Measurements from ENCODE around the gene AVPR2. TPM values are rescaled to one million over a fixed set of nuclear protein-coding genes. Genes with fewer than 3 reads are reported as not detected.

Gene AVPR2
- total RNA-seq, 1 donor: not detected

GRCh38 chrX:153933748-153934147 is 29.3 kb downstream of the AVPR2 start:
- Histone ChIP-seq H3K9me3 (ENCODE audit: low read depth, low read length) (no peaks in the 10 kb centered on the region), H2AFZ (ENCODE audit: low read length) (no peak overlapping the region), H3K27me3 (ENCODE audit: insufficient read depth, low read length) (no peaks in the 10 kb centered on the region), H3K4me1 (ENCODE audit: insufficient read depth, low read length) (peaks cover 7% of the 10 kb centered on the region), H3K36me3 (ENCODE audit: insufficient read depth, low read length) (peaks cover 22% of the 10 kb centered on the region), H4K20me1 (ENCODE audit: insufficient read depth, low read length) (peaks cover 43% of the 10 kb centered on the region), H3K4me3 (ENCODE audit: insufficient read depth, low read length) (peak overlapping the region; percentile 82), H3K79me2 (ENCODE audit: insufficient read depth, low read length) (peaks cover 38% of the 10 kb centered on the region), H3K27ac (ENCODE audit: low read depth, low read length) (peak overlapping the region; percentile 48), H3K4me2 (ENCODE audit: insufficient read depth, low read length) (peak overlapping the region; percentile 86)
- no peak for TF ChIP-seq CTCF (IDR thresholded peaks at IDR 0.05; ENCODE audit: extremely low read depth, low read depth, low read length)
- DNase-seq (ENCODE audit: insufficient read length, low spot score, missing footprints): peak; percentile 85

DNA sequence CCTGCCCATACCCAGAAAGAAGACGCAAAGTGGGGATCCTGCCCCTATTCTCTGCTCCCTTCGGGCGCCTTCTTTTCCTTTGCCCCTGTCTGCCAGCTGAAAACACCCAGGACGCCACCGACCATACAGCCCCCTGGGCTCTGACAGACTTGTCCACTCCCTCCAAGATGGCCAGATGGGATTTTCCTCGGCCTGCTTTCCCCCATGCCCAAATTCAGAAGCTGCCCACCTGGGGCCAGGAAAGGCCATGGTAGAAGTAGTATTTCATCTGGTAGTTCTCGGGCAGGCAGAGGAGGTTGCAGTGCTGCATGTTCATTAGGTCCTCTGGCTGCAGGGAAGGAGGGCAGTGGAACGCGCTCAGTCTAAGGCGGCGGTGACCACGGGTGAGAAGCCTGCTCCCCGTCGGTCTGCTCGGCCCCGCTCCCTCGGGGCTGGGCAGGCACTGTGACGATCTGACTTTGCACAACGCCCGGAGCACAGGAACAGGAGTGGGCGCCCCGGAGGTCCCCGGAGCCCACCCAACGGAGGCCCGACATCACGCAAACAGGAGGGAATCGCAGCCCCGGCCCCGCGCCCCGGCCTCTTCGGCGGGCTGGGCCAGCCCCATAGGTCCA is 29.8 kb downstream of the AVPR2 start:
- Histone ChIP-seq H3K27ac (ENCODE audit: low read depth, low read length) (peak overlapping the region; percentile 48), H3K36me3 (ENCODE audit: insufficient read depth, low read length) (peaks cover 21% of the 10 kb centered on the region), H3K4me3 (ENCODE audit: insufficient read depth, low read length) (peak overlapping the region; percentile 82), H3K79me2 (ENCODE audit: insufficient read depth, low read length) (peaks cover 38% of the 10 kb centered on the region), H3K4me2 (ENCODE audit: insufficient read depth, low read length) (peak overlapping the region; percentile 86), H2AFZ (ENCODE audit: low read length) (peak overlapping the region; percentile 59), H3K27me3 (ENCODE audit: insufficient read depth, low read length) (no peaks in the 10 kb centered on the region), H3K9me3 (ENCODE audit: low read depth, low read length) (no peaks in the 10 kb centered on the region), H3K4me1 (ENCODE audit: insufficient read depth, low read length) (peaks cover 7% of the 10 kb centered on the region), H4K20me1 (ENCODE audit: insufficient read depth, low read length) (peaks cover 39% of the 10 kb centered on the region)
- DNase-seq (ENCODE audit: insufficient read length, low spot score, missing footprints): peak; percentile 81
- no peak for TF ChIP-seq CTCF (IDR thresholded peaks at IDR 0.05; ENCODE audit: extremely low read depth, low read depth, low read length)

GRCh38 chrX:153934762-153935325 is 30.4 kb downstream of the AVPR2 start, which contains the start of gene NAA10:
TSS of gene NAA10 (minus strand) at chrX:153935037. CDS start at chrX:153934904, 133 bp downstream.
- Histone ChIP-seq H3K36me3 (ENCODE audit: insufficient read depth, low read length) (peaks cover 19% of the 10 kb centered on the region), H4K20me1 (ENCODE audit: insufficient read depth, low read length) (peaks cover 33% of the 10 kb centered on the region), H3K4me1 (ENCODE audit: insufficient read depth, low read length) (peaks cover 7% of the 10 kb centered on the region), H2AFZ (ENCODE audit: low read length) (peak within 1 kb of the TSS; percentile 59), H3K27me3 (ENCODE audit: insufficient read depth, low read length) (no peaks in the 10 kb centered on the region), H3K27ac (ENCODE audit: low read depth, low read length) (peak within 1 kb of the TSS; percentile 48), H3K4me2 (ENCODE audit: insufficient read depth, low read length) (peak within 1 kb of the TSS; percentile 86), H3K79me2 (ENCODE audit: insufficient read depth, low read length) (peaks cover 38% of the 10 kb centered on the region), H3K9me3 (ENCODE audit: low read depth, low read length) (no peaks in the 10 kb centered on the region), H3K4me3 (ENCODE audit: insufficient read depth, low read length) (peak within 1 kb of the TSS; percentile 82)
- TF ChIP-seq CTCF (IDR thresholded peaks at IDR 0.05; ENCODE audit: extremely low read depth, low read depth, low read length): no peak
- peak; percentile 100 for DNase-seq (ENCODE audit: insufficient read length, low spot score, missing footprints)

GRCh38 chrX:153935326-153935851 is 30.9 kb downstream of the AVPR2 start:
- H3K4me1 ChIP-seq (ENCODE audit: insufficient read depth, low read length): peaks cover 7% of the 10 kb centered on the region
- DNase-seq (ENCODE audit: insufficient read length, low spot score, missing footprints): peak; percentile 83
- H3K27ac ChIP-seq (ENCODE audit: low read depth, low read length): no peak overlapping the region
- H3K27me3 ChIP-seq (ENCODE audit: insufficient read depth, low read length): peaks cover 5% of the 10 kb centered on the region
- H3K36me3 ChIP-seq (ENCODE audit: insufficient read depth, low read length): peaks cover 17% of the 10 kb centered on the region
- no peak for TF ChIP-seq CTCF (IDR thresholded peaks at IDR 0.05; ENCODE audit: extremely low read depth, low read depth, low read length)
- peak overlapping the region; percentile 63 for H3K4me3 ChIP-seq (ENCODE audit: insufficient read depth, low read length)
- H3K9me3 ChIP-seq (ENCODE audit: low read depth, low read length): no peaks in the 10 kb centered on the region
- H3K4me2 ChIP-seq (ENCODE audit: insufficient read depth, low read length): peak overlapping the region; percentile 81
- H3K79me2 ChIP-seq (ENCODE audit: insufficient read depth, low read length): peaks cover 38% of the 10 kb centered on the region
- peaks cover 32% of the 10 kb centered on the region for H4K20me1 ChIP-seq (ENCODE audit: insufficient read depth, low read length)
- peak overlapping the region; percentile 56 for H2AFZ ChIP-seq (ENCODE audit: low read length)
